ENCODE data around the gene KIF2A. TPM values are rescaled to one million over a fixed set of nuclear protein-coding genes. Genes with fewer than 3 reads are reported as not detected.

Gene KIF2A
- total and polyA plus RNA-seq, 9 of the 15 experiments (the other 6 are each of a cell fraction or from before 2014, with no cell fraction given), result 42.6 to 126 (median 77.6) TPM

DNA sequence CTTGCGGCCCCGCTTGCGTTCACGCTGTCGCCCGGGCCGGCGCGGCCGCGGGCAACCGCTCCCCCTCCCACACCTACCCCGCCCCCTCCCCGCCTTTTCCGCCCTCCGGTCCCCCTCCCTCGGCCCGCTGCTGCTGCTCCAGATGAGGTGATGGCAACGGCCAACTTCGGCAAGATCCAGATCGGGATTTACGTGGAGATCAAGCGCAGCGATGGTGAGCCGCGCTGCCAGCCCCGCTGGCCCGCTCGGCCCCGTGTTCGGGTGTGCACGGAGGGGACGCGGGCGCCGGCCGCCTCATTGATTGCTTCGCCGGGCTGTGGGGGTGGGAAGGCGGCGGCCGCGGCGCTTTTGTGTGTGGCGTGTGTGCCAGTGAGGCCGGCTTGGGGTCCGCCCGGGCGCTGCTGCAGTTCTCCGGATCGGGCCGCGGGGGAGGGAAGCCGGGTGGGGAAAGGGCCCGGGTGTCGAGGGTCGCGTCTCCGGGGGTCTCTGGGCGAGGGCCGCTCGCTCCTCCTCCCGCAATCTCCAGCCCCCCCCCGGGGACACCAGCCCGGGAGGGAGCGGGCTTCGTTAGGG is 403 bp downstream of the KIF2A start (continued):
- TF ChIP-seq, protein P1, sequence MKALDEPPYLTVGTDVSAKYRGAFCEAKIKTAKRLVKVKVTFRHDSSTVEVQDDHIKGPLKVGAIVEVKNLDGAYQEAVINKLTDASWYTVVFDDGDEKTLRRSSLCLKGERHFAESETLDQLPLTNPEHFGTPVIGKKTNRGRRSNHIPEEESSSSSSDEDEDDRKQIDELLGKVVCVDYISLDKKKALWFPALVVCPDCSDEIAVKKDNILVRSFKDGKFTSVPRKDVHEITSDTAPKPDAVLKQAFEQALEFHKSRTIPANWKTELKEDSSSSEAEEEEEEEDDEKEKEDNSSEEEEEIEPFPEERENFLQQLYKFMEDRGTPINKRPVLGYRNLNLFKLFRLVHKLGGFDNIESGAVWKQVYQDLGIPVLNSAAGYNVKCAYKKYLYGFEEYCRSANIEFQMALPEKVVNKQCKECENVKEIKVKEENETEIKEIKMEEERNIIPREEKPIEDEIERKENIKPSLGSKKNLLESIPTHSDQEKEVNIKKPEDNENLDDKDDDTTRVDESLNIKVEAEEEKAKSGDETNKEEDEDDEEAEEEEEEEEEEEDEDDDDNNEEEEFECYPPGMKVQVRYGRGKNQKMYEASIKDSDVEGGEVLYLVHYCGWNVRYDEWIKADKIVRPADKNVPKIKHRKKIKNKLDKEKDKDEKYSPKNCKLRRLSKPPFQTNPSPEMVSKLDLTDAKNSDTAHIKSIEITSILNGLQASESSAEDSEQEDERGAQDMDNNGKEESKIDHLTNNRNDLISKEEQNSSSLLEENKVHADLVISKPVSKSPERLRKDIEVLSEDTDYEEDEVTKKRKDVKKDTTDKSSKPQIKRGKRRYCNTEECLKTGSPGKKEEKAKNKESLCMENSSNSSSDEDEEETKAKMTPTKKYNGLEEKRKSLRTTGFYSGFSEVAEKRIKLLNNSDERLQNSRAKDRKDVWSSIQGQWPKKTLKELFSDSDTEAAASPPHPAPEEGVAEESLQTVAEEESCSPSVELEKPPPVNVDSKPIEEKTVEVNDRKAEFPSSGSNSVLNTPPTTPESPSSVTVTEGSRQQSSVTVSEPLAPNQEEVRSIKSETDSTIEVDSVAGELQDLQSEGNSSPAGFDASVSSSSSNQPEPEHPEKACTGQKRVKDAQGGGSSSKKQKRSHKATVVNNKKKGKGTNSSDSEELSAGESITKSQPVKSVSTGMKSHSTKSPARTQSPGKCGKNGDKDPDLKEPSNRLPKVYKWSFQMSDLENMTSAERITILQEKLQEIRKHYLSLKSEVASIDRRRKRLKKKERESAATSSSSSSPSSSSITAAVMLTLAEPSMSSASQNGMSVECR (CRISPR knock-in tag; IDR thresholded peaks at IDR 0.05), result peak; percentile 31; the same call in 1 of the 2 replicates
- TF ChIP-seq FIP1L1 (IDR thresholded peaks at IDR 0.05; ENCODE audit: low read depth, low read length, poor library complexity, severe bottlenecking), result peak; percentile 36
- no peak for TF ChIP-seq ESRRA (IDR thresholded peaks at IDR 0.05; ENCODE audit: borderline replicate concordance, low read depth)
- TF ChIP-seq CBX5 (IDR thresholded peaks at IDR 0.05; ENCODE audit: borderline replicate concordance, low read depth), result no peak
- no peak for TF ChIP-seq ZNF561 (CRISPR knock-in tag; conservative IDR thresholded peaks at IDR 0.05)
- TF ChIP-seq CTCFL (IDR thresholded peaks at IDR 0.05; ENCODE audit: borderline replicate concordance, insufficient read depth, low read depth, low read length, poor library complexity, severe bottlenecking), result no peak
- TF ChIP-seq, protein P2, sequence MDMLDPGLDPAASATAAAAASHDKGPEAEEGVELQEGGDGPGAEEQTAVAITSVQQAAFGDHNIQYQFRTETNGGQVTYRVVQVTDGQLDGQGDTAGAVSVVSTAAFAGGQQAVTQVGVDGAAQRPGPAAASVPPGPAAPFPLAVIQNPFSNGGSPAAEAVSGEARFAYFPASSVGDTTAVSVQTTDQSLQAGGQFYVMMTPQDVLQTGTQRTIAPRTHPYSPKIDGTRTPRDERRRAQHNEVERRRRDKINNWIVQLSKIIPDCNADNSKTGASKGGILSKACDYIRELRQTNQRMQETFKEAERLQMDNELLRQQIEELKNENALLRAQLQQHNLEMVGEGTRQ (CRISPR knock-in tag; IDR thresholded peaks at IDR 0.05), result no peak
- TF ChIP-seq NKRF (IDR thresholded peaks at IDR 0.05; ENCODE audit: borderline replicate concordance), result 0 out of 2 replicates have a peak, but pooled peaks have one; percentile 40
